ENCODE measurements around the gene PRL.

Gene PRL

GRCh38 chr6:22271081-22271480 is 25.8 kb downstream of the PRL start:
- no peak for ATAC-seq (ENCODE audit: low read depth)
- no peaks in the 10 kb centered on the region for H3K4me1 ChIP-seq (ENCODE audit: insufficient read depth, poor library complexity, severe bottlenecking)
- no peak overlapping the region for H3K4me3 ChIP-seq (ENCODE audit: severe bottlenecking)
- no peaks in the 10 kb centered on the region for H3K36me3 ChIP-seq (ENCODE audit: low read depth)
- no peak overlapping the region for H3K27ac ChIP-seq (ENCODE audit: poor library complexity, severe bottlenecking)
- no peaks in the 10 kb centered on the region for H3K9me3 ChIP-seq (ENCODE audit: severe bottlenecking)
- no peak for TF ChIP-seq CTCF (IDR thresholded peaks at IDR 0.05; ENCODE audit: poor library complexity, severe bottlenecking)
- DNase-seq (ENCODE audit: low spot score): no peak
- no peaks in the 10 kb centered on the region for H3K27me3 ChIP-seq (ENCODE audit: insufficient read depth, poor library complexity, severe bottlenecking)

- DNase-seq (ENCODE audit: low spot score) (no peak), ATAC-seq (ENCODE audit: low read depth) (no peak)
- no peaks in the 10 kb centered on the region for H3K9me3 ChIP-seq (ENCODE audit: severe bottlenecking)
- TF ChIP-seq CTCF (IDR thresholded peaks at IDR 0.05; ENCODE audit: poor library complexity, severe bottlenecking): no peak
- no peak overlapping the region for H3K27ac ChIP-seq (ENCODE audit: poor library complexity, severe bottlenecking)
- H3K4me3 ChIP-seq (ENCODE audit: severe bottlenecking): no peak overlapping the region
- no peaks in the 10 kb centered on the region for H3K4me1 ChIP-seq (ENCODE audit: insufficient read depth, poor library complexity, severe bottlenecking)
- no peaks in the 10 kb centered on the region; the same call in 1 of the 2 replicates for H3K36me3 ChIP-seq (ENCODE audit: low read depth)
- no peaks in the 10 kb centered on the region for H3K27me3 ChIP-seq (ENCODE audit: insufficient read depth, poor library complexity, severe bottlenecking)
Measured at GRCh38 chr6:22263748-22264147, 33.1 kb downstream of the PRL start.

GRCh38 chr6:22254886-22255285 is 42.0 kb downstream of the PRL start:
- H3K4me1 ChIP-seq (ENCODE audit: insufficient read depth, poor library complexity, severe bottlenecking): peaks cover 20% of the 10 kb centered on the region
- no peaks in the 10 kb centered on the region for H3K27me3 ChIP-seq (ENCODE audit: insufficient read depth, poor library complexity, severe bottlenecking)
- ATAC-seq (ENCODE audit: low read depth) (no peak), DNase-seq (ENCODE audit: low spot score) (no peak)
- no peak overlapping the region for H3K27ac ChIP-seq (ENCODE audit: poor library complexity, severe bottlenecking)
- no peak for TF ChIP-seq CTCF (IDR thresholded peaks at IDR 0.05; ENCODE audit: poor library complexity, severe bottlenecking)
- no peak overlapping the region for H3K4me3 ChIP-seq (ENCODE audit: severe bottlenecking)
- H3K9me3 ChIP-seq (ENCODE audit: severe bottlenecking): no peaks in the 10 kb centered on the region
- H3K36me3 ChIP-seq (ENCODE audit: low read depth): no peaks in the 10 kb centered on the region

GRCh38 chr6:22253955-22254655 is 42.7 kb downstream of the PRL start:
- Histone ChIP-seq H3K27me3 (ENCODE audit: insufficient read depth, poor library complexity, severe bottlenecking) (no peaks in the 10 kb centered on the region), H3K27ac (ENCODE audit: poor library complexity, severe bottlenecking) (no peak overlapping the region), H3K36me3 (ENCODE audit: low read depth) (no peaks in the 10 kb centered on the region), H3K9me3 (ENCODE audit: severe bottlenecking) (no peaks in the 10 kb centered on the region), H3K4me3 (ENCODE audit: severe bottlenecking) (no peak overlapping the region), H3K4me1 (ENCODE audit: insufficient read depth, poor library complexity, severe bottlenecking) (peaks cover 28% of the 10 kb centered on the region)
- DNase-seq (ENCODE audit: low spot score): no peak
- no peak for TF ChIP-seq CTCF (IDR thresholded peaks at IDR 0.05; ENCODE audit: poor library complexity, severe bottlenecking)
- no peak for ATAC-seq (ENCODE audit: low read depth)

- H3K36me3 ChIP-seq (ENCODE audit: low read depth): no peaks in the 10 kb centered on the region
- DNase-seq (ENCODE audit: low spot score) (no peak), ATAC-seq (ENCODE audit: low read depth) (peak; percentile 63)
- no peak overlapping the region for H3K4me3 ChIP-seq (ENCODE audit: severe bottlenecking)
- TF ChIP-seq CTCF (IDR thresholded peaks at IDR 0.05; ENCODE audit: poor library complexity, severe bottlenecking): no peak
- H3K4me1 ChIP-seq (ENCODE audit: insufficient read depth, poor library complexity, severe bottlenecking): peaks cover 42% of the 10 kb centered on the region
- peak overlapping the region; percentile 75 for H3K27ac ChIP-seq (ENCODE audit: poor library complexity, severe bottlenecking)
- no peaks in the 10 kb centered on the region for H3K27me3 ChIP-seq (ENCODE audit: insufficient read depth, poor library complexity, severe bottlenecking)
- no peaks in the 10 kb centered on the region for H3K9me3 ChIP-seq (ENCODE audit: severe bottlenecking)
Measured at GRCh38 chr6:22251348-22251747, 45.5 kb downstream of the PRL start.
